ENCODE results near the gene COP1.

COP1 gene

DNA sequence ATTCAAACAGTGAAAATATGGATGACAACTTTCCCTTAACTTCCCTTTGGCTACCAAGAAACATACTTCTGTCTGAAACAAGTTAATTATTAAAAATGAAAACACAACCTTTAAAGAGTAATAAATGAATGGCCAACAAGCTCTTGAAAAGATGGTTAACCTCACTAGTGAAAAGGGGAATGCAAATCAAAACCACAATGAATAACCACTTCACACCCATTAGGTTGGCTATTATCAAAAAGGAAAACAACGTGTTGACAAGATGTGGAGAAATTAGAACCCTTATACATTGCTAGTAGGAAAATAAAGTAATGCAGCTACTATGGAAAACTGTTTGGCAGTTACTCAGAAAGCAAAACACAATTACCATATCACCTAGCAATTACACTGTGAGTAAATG is 14.1 kb downstream of the COP1 start:
- CTCF ChIA-PET: no interaction called here
- DNase-seq (ENCODE audit: extremely low spot score): peak; percentile 17
- POLR2A ChIA-PET: no interaction called here
- TF ChIP-seq, protein P1, sequence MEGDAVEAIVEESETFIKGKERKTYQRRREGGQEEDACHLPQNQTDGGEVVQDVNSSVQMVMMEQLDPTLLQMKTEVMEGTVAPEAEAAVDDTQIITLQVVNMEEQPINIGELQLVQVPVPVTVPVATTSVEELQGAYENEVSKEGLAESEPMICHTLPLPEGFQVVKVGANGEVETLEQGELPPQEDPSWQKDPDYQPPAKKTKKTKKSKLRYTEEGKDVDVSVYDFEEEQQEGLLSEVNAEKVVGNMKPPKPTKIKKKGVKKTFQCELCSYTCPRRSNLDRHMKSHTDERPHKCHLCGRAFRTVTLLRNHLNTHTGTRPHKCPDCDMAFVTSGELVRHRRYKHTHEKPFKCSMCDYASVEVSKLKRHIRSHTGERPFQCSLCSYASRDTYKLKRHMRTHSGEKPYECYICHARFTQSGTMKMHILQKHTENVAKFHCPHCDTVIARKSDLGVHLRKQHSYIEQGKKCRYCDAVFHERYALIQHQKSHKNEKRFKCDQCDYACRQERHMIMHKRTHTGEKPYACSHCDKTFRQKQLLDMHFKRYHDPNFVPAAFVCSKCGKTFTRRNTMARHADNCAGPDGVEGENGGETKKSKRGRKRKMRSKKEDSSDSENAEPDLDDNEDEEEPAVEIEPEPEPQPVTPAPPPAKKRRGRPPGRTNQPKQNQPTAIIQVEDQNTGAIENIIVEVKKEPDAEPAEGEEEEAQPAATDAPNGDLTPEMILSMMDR (IDR thresholded peaks at IDR 0.05; ENCODE audit: control extremely low read depth, extremely low read depth, low read depth, missing control alignments): no peak

DNA sequence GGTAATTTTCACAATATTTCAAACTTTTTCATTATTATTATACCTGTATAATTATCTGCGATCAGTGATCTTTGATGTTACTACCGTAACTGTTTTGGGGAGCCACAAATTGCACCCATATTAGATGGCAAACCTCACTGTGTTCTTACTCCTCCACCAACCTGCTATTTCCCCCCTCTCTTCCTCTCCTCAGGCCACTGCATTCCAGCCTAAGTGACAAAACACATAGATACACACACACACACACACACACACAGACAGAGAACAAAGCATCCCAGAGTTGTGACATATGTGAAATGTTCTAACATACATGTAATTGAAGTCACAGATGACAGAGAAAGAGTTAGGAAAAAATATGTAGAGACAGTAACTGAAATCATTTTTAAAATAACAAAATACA is 18.5 kb downstream of the COP1 start:
- ChIA-PET POLR2A (no interaction called here), CTCF (no interaction called here)
- TF ChIP-seq, protein P1 (IDR thresholded peaks at IDR 0.05; ENCODE audit: control extremely low read depth, extremely low read depth, low read depth, missing control alignments): no peak
- no peak for DNase-seq (ENCODE audit: extremely low spot score)

DNA sequence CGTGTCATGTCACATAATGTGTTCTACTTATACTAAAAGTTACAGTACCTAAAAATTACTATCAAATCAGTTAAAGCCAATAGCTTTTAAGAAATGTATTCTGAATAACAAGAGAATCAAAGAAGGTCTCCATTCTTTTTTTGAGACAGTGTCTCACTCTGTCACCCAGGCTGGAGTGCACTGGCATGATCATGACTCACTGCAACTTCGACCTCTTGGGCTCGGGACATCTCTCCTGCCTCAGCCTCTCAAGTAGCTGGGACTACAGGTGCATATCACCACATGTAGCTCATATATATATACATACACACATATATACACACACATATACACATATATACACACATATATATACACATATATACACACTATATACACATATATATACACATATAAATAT is 20.1 kb downstream of the COP1 start:
- ChIA-PET CTCF (interaction anchor here (1.2 to 1.6 kb wide), 4 partner anchors 11 to 16 kb away, joined by 3 to 7 read pairs (median 5); no protein-coding TSS in a partner anchor), POLR2A (no interaction called here)
- DNase-seq (ENCODE audit: extremely low spot score): no peak
- TF ChIP-seq, protein P1 (IDR thresholded peaks at IDR 0.05; ENCODE audit: control extremely low read depth, extremely low read depth, low read depth, missing control alignments): no peak

DNA sequence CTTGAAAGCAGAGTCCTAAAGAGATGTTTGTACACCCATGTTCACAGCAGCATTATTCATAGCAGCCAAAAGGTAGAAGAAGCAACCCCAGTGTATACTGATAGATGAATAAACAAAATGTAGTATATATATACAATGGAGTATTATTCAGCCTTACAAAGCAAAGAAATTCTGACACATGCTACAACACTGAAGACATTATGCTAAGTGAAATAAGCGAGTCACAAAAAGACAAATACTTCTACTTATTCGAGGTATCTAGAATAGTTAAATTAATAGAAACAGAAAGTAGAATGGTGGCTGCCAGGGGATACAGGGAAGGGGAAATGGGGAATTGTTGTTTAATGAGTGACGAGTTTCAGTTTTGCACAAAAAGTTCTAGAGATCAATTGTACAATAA is 23.5 kb downstream of the COP1 start:
- TF ChIP-seq, protein P1 (IDR thresholded peaks at IDR 0.05; ENCODE audit: control extremely low read depth, extremely low read depth, low read depth, missing control alignments): no peak
- POLR2A ChIA-PET: no interaction called here
- CTCF ChIA-PET: no interaction called here
- DNase-seq (ENCODE audit: extremely low spot score): no peak

DNA sequence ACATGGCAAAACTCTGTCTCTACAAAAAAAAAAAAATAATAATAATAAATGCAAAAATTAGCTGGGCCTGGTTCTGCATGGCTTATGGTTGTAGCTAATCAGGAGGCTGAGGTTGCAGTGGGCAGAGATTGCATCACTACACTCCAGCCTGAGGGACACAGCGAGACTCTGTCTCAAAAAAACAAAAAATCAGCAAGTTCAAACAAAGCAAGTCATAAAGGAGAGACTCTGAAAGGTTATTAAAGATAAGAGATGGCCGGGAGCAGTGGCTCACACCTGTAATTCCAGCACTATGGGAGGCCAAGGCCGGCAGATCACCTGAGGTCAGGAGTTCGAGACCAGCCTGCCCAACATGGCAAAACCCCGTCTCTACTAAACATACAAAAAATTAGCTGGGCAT is 28.8 kb downstream of the COP1 start:
- ChIA-PET CTCF (interaction anchor here (1.2 kb wide), 1 partner anchor 11 kb away, joined by 3 read pairs; no protein-coding TSS in a partner anchor), POLR2A (no interaction called here)
- no peak for DNase-seq (ENCODE audit: extremely low spot score)
- TF ChIP-seq, protein P1 (IDR thresholded peaks at IDR 0.05; ENCODE audit: control extremely low read depth, extremely low read depth, low read depth, missing control alignments): no peak

DNA sequence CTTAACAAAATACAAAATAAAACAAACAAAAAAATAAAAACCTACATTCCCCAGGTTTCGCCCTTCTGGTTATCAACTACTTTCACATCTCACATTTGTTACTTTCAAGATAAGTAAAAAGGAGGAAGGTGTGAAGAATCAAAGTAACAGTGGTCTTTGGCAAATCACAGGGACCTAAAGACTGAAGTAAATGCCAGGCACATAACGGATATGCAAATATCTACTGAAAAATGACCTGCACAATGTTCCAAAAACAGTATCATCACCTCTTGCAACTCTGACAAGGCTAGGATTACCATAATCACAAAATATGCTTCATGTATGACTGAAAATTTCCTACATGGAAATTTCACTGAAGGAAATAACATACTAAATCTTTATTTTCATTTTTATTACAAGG is 29.3 kb downstream of the COP1 start:
- CTCF ChIA-PET: interaction anchor here (1.2 kb wide), 1 partner anchor 10 kb away, joined by 3 read pairs; no protein-coding TSS in a partner anchor
- TF ChIP-seq, protein P1 (IDR thresholded peaks at IDR 0.05; ENCODE audit: control extremely low read depth, extremely low read depth, low read depth, missing control alignments): no peak
- peak; percentile 46 for DNase-seq (ENCODE audit: extremely low spot score)
- POLR2A ChIA-PET: no interaction called here

DNA sequence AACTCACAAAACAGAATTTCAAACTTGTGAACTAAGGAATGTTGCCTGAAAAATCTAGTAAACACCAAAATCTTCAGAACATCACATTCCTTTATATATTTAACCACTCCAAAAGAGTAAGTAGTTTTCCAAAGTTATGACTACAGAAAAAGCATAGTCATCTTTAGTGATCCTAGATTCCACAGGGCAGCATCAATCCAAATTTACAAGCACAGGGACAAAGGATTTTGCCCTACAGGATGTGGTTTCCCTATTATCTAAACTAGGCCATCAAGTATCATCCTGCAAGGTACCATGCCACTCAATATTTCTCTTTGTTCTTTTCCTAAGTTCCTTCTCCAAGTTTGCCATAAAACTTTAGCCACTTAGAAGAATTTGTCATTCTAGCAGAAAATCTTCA is 33.0 kb downstream of the COP1 start:
- ChIA-PET CTCF (interaction anchor here (1.0 to 1.8 kb wide), 3 partner anchors 11 to 13 kb away, joined by 3 to 7 read pairs (median 4); no protein-coding TSS in a partner anchor), POLR2A (no interaction called here)
- TF ChIP-seq, protein P1 (IDR thresholded peaks at IDR 0.05; ENCODE audit: control extremely low read depth, extremely low read depth, low read depth, missing control alignments): no peak
- no peak for DNase-seq (ENCODE audit: extremely low spot score)
